ENCODE measurements around the gene SPATA1. TPM values are rescaled to one million over a fixed set of nuclear protein-coding genes. Genes with fewer than 3 reads are reported as not detected.
A peak's percentile ranks its signal among the peaks of the same experiment; 100 is the strongest.

Gene SPATA1
- polyA plus RNA-seq, 1 of the 3 experiments (the other 2 are of a cell fraction), result 1.2 TPM

DNA sequence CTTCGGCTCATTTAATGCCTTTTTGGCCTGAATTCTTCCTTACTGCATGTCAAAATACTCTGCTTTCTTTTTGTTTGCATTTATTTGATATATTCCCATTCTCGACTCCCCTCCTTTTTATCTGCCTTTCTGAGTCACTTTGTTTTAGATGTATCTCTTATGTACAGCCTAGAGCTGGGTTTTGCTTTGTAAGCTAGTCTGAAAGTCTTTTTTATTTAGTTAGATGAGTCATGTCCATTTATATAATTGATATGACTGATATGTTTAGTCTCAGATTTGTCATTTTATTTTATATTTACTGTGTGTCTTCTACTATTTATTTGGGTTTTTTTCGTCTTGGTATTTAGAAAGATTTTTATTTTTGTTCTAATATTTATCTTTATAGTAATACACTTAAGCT, 33.8 kb downstream of the SPATA1 start:
- CTCF ChIA-PET, result interaction anchor here (0.9 to 1.4 kb wide), 2 partner anchors 11 to 232 kb away, joined by 4 to 5 read pairs; no protein-coding TSS in a partner anchor
- no peaks in the 10 kb centered on the region; a peak in 1 of 4 replicates for H3K4me1 ChIP-seq (ENCODE audit: control insufficient read depth in 1 of 2, insufficient read depth in 2 of 2, low read depth in 1 of 2, low read length in 1 of 2)
- no peak for DNase-seq
- POLR2A ChIA-PET, result no interaction called here
- H3F3A ChIP-seq (replicated peaks; ENCODE audit: insufficient read depth), result peaks cover 14% of the 10 kb centered on the region
- no peak overlapping the region for H3K4me3 ChIP-seq (ENCODE audit: low read depth in 2 of 2, low read length in 1 of 2)
- no peaks in the 10 kb centered on the region for H3K27me3 ChIP-seq (ENCODE audit: insufficient read depth)
- no peak overlapping the region for H3K9ac ChIP-seq
- no peaks in the 10 kb centered on the region for H3K9me2 ChIP-seq
- no peaks in the 10 kb centered on the region for H3K79me2 ChIP-seq (ENCODE audit: insufficient read depth)
- peak overlapping the region; percentile 10; the same call in 1 of the 2 replicates for H3K4me2 ChIP-seq
- no peaks in the 10 kb centered on the region for H4K20me1 ChIP-seq (ENCODE audit: insufficient read depth)
- 31% methylated on average over 3 of the region's 3 CpGs for WGBS (ENCODE audit: low lambda C conversion rate)
- H3K27ac ChIP-seq (ENCODE audit: low read depth in 2 of 2, low read length in 1 of 2), result peak overlapping the region; percentile 16 to 43; a peak in 2 of 4 replicates
- peaks cover 2 to 19% of the 10 kb centered on the region in 2 experiments for H3K36me3 ChIP-seq (replicated peaks in 1 of 2; ENCODE audit: control insufficient read depth in 1 of 2, insufficient read depth in 2 of 2, low read length in 1 of 2)
- TF ChIP-seq PBX3 (IDR thresholded peaks at IDR 0.05), result peak; percentile 15; the same call in 1 of the 2 replicates
- TF ChIP-seq FOXM1 (IDR thresholded peaks at IDR 0.05; ENCODE audit: low read depth), result no peak
- TF ChIP-seq TCF12 (IDR thresholded peaks at IDR 0.05), result 0 out of 2 replicates have a peak, but pooled peaks have one; percentile 7
- H3K9me3 ChIP-seq, result no peaks in the 10 kb centered on the region
- H2AFZ ChIP-seq (ENCODE audit: low read depth), result no peak overlapping the region

DNA sequence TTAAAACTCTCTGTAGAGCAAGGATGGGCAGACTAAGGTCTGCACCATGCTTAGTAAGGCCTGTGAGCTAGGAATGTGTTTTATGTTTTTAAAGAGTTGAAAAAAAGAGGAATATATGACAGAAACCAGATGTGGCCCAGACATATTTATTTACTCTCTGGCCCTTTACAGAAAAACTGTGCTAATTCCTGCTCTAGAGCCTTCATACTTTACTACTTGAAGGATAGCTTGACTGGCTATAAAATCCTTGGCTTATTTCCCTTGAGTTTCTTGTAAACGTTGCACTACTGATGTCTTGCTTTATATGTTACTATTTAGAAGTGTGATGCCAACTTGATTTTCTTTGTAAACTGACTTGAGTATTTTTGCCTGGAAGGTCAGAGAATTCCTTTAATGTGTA, 34.6 kb downstream of the SPATA1 start:
- Histone ChIP-seq H3K27me3 (ENCODE audit: insufficient read depth) (no peaks in the 10 kb centered on the region), H4K20me1 (ENCODE audit: insufficient read depth) (no peaks in the 10 kb centered on the region), H3F3A (replicated peaks; ENCODE audit: insufficient read depth) (peaks cover 14% of the 10 kb centered on the region), H2AFZ (ENCODE audit: low read depth) (no peak overlapping the region), H3K4me3 (ENCODE audit: low read depth in 2 of 2, low read length in 1 of 2) (no peak overlapping the region), H3K9ac (no peak overlapping the region), H3K9me3 (no peaks in the 10 kb centered on the region), H3K36me3 (replicated peaks in 1 of 2; ENCODE audit: control insufficient read depth in 1 of 2, insufficient read depth in 2 of 2, low read length in 1 of 2) (peaks cover 2 to 19% of the 10 kb centered on the region in 2 experiments), H3K4me2 (no peak overlapping the region), H3K9me2 (no peaks in the 10 kb centered on the region), H3K4me1 (ENCODE audit: control insufficient read depth in 1 of 2, insufficient read depth in 2 of 2, low read depth in 1 of 2, low read length in 1 of 2) (no peaks in the 10 kb centered on the region; a peak in 1 of 4 replicates), H3K79me2 (ENCODE audit: insufficient read depth) (no peaks in the 10 kb centered on the region), H3K27ac (ENCODE audit: low read depth in 2 of 2, low read length in 1 of 2) (peak overlapping the region; percentile 40 to 43; a peak in 2 of 4 replicates)
- 17% methylated on average over 1 of the region's 1 CpG for WGBS (ENCODE audit: low lambda C conversion rate)
- no peak for DNase-seq
- ChIA-PET CTCF (interaction anchor here (0.8 to 1.4 kb wide), 3 partner anchors 10 to 231 kb away, joined by 3 to 5 read pairs (median 4); no protein-coding TSS in a partner anchor), POLR2A (no interaction called here)
- TF ChIP-seq NFIC (IDR thresholded peaks at IDR 0.05; ENCODE audit: borderline replicate concordance) (no peak), GABPA (IDR thresholded peaks at IDR 0.05; ENCODE audit: low read depth) (no peak), SIN3A (IDR thresholded peaks at IDR 0.05; ENCODE audit: borderline replicate concordance, low read depth, low read length) (no peak), TAF1 (IDR thresholded peaks at IDR 0.05; ENCODE audit: borderline replicate concordance, low read depth, low read length) (no peak), YY1 (IDR thresholded peaks at IDR 0.05; ENCODE audit: low read depth) (no peak), EZH2phosphoT487 (IDR thresholded peaks at IDR 0.05; ENCODE audit: borderline replicate concordance, low read depth) (no peak), FOXM1 (IDR thresholded peaks at IDR 0.05; ENCODE audit: low read depth) (no peak), MEF2A (IDR thresholded peaks at IDR 0.05; ENCODE audit: borderline replicate concordance, low read depth) (no peak), TCF12 (IDR thresholded peaks at IDR 0.05) (no peak), JUND (IDR thresholded peaks at IDR 0.05) (no peak), FOXJ3 (CRISPR knock-in tag; IDR thresholded peaks at IDR 0.05) (no peak), RCOR1 (IDR thresholded peaks at IDR 0.05; ENCODE audit: low read length) (no peak), ZBTB33 (IDR thresholded peaks at IDR 0.05; ENCODE audit: borderline replicate concordance, low read depth) (no peak), TEAD4 (IDR thresholded peaks at IDR 0.05; ENCODE audit: borderline replicate concordance, insufficient read depth) (no peak)
- TF ChIP-seq, protein P1, sequence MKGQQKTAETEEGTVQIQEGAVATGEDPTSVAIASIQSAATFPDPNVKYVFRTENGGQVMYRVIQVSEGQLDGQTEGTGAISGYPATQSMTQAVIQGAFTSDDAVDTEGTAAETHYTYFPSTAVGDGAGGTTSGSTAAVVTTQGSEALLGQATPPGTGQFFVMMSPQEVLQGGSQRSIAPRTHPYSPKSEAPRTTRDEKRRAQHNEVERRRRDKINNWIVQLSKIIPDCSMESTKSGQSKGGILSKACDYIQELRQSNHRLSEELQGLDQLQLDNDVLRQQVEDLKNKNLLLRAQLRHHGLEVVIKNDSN (IDR thresholded peaks at IDR 0.05; ENCODE audit: borderline replicate concordance, low read depth), result no peak
- TF ChIP-seq, protein P2, sequence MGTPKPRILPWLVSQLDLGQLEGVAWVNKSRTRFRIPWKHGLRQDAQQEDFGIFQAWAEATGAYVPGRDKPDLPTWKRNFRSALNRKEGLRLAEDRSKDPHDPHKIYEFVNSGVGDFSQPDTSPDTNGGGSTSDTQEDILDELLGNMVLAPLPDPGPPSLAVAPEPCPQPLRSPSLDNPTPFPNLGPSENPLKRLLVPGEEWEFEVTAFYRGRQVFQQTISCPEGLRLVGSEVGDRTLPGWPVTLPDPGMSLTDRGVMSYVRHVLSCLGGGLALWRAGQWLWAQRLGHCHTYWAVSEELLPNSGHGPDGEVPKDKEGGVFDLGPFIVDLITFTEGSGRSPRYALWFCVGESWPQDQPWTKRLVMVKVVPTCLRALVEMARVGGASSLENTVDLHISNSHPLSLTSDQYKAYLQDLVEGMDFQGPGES (IDR thresholded peaks at IDR 0.05; ENCODE audit: low read depth, low read length), result no peak
- TF ChIP-seq, protein P3, sequence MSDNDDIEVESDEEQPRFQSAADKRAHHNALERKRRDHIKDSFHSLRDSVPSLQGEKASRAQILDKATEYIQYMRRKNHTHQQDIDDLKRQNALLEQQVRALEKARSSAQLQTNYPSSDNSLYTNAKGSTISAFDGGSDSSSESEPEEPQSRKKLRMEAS (IDR thresholded peaks at IDR 0.05; ENCODE audit: low read depth), result no peak
